Measurements from ENCODE around the gene DNMT3A.

DNMT3A gene

DNA sequence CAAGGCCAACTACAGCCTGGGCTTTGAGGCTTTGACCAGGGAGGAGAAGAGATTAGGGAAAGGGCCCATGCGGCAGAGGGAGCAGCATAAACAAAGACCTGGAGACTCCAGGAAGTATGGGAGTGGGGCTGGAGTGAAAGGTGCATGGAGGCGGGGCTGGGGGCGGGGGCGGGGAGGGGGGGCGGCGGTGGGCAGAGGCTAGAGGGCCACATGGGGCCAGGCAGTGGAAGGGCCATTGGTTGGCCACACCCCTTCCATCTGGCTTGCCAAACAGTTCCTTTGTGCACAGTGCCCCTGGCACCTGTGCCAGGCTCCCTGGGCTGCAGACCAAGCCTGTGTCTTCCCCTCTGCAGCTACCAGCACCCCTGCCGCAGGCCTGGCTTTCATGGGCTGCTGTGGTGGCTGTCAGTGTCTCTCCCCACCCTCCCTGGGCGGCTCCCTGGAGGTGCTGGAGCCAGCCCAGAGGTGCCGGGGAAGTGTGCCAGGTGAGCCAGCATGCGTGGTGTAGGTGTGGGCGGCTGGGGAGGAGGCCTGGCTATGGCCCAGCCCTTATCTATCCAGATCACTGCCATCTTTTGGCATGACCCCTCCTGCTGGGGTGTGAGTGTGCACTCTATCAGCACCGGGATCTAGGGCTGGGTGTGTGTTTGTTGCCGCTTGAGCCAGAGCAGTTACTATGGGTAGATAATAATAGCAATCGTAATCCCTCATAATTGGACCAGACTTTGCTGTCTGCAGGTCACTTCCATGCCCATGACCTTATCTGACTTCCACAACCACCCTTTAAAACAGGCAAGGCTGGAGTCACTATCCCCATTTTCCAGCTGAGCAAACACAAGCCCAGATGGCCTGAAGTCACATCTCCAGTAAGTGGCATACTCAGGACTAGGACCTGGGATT is 30.5 kb downstream of the DNMT3A start:
- peak overlapping the region; percentile 47 for H3K14ac ChIP-seq (ENCODE audit: low read length)
- peak overlapping the region; percentile 84 for H3K18ac ChIP-seq (ENCODE audit: low read length)
- H3K36me3 ChIP-seq (replicated peaks in 1 of 2; ENCODE audit: control insufficient read depth in 2 of 2, insufficient read depth in 2 of 2, low read length in 2 of 2): no peaks in the 10 kb centered on the region
- H3K79me1 ChIP-seq (ENCODE audit: low read depth, low read length): peaks cover 2% of the 10 kb centered on the region
- H3K4ac ChIP-seq (ENCODE audit: low read length): no peak overlapping the region
- H2AK5ac ChIP-seq (ENCODE audit: low read depth, low read length): peak overlapping the region; percentile 93
- no peaks in the 10 kb centered on the region for H3K27me3 ChIP-seq (ENCODE audit: control insufficient read depth in 3 of 3, insufficient read depth in 3 of 3, low read depth in 1 of 3, low read length in 3 of 3)
- no peak overlapping the region for H3K4me3 ChIP-seq (ENCODE audit: low read length in 2 of 2)
- peak overlapping the region; percentile 24 for H2AFZ ChIP-seq (ENCODE audit: low read length)
- no peak overlapping the region for H4K8ac ChIP-seq (ENCODE audit: low read depth, low read length)
- peak overlapping the region; percentile 68 for H2BK5ac ChIP-seq (ENCODE audit: low read length)
- H2BK120ac ChIP-seq (ENCODE audit: low read depth, low read length): no peak overlapping the region
- no peak overlapping the region for H3K9ac ChIP-seq (ENCODE audit: low read depth, low read length, poor library complexity)
- H3K23ac ChIP-seq (ENCODE audit: low read depth, low read length, poor library complexity): peak overlapping the region; percentile 92
- WGBS, 2 donors (ENCODE audit: extremely low coverage in 2 of 2, insufficient read length in 2 of 2, insufficient replicate concordance in 1 of 2): no CpG with 5 or more reads among the region's 14 CpGs
- H2BK15ac ChIP-seq (ENCODE audit: low read length): peak overlapping the region; percentile 90
- peaks cover 21 to 38% of the 10 kb centered on the region in 2 donors for H3K4me1 ChIP-seq (ENCODE audit: control insufficient read depth in 2 of 2, insufficient read depth in 1 of 2, low read depth in 1 of 2, low read length in 2 of 2)
- peak overlapping the region; percentile 85 for H2BK12ac ChIP-seq (ENCODE audit: low read length)
- no peak for DNase-seq (ENCODE audit: low spot score)
- no peak overlapping the region for H3K27ac ChIP-seq (replicated peaks; ENCODE audit: low read length)
- no peaks in the 10 kb centered on the region for H3K9me3 ChIP-seq (replicated peaks in 1 of 2; ENCODE audit: control insufficient read depth in 2 of 2, insufficient read depth in 1 of 2, low read depth in 1 of 2, low read length in 2 of 2)
- no peak overlapping the region for H3K4me2 ChIP-seq (ENCODE audit: insufficient read depth, low read length, poor library complexity, severe bottlenecking)
- peak overlapping the region; percentile 89 for H4K91ac ChIP-seq (ENCODE audit: low read depth, low read length, poor library complexity)

DNA sequence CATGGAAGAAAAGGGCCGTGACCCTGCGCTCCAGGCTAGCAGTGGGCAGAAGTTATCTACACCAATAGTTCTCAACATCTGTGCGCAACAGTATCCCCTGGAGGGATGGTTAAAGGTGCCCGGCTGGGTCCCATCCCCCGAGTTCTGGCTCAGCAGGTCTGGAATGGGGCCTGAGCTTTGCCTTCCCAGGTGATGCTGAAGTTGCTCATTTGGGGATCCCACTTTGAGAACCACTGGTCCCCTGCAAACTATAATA is 31.1 kb downstream of the DNMT3A start:
- Histone ChIP-seq H3K36me3 (replicated peaks in 1 of 2; ENCODE audit: control insufficient read depth in 2 of 2, insufficient read depth in 2 of 2, low read length in 2 of 2) (no peaks in the 10 kb centered on the region), H2AFZ (ENCODE audit: low read length) (peak overlapping the region; percentile 24), H3K9ac (ENCODE audit: low read depth, low read length, poor library complexity) (no peak overlapping the region), H3K79me1 (ENCODE audit: low read depth, low read length) (peaks cover 2% of the 10 kb centered on the region), H3K4me3 (ENCODE audit: low read length in 2 of 2) (no peak overlapping the region), H3K4ac (ENCODE audit: low read length) (no peak overlapping the region), H3K23ac (ENCODE audit: low read depth, low read length, poor library complexity) (no peak overlapping the region), H2BK12ac (ENCODE audit: low read length) (no peak overlapping the region), H3K27ac (replicated peaks; ENCODE audit: low read length) (no peak overlapping the region), H4K91ac (ENCODE audit: low read depth, low read length, poor library complexity) (no peak overlapping the region), H3K4me1 (ENCODE audit: control insufficient read depth in 2 of 2, insufficient read depth in 1 of 2, low read depth in 1 of 2, low read length in 2 of 2) (peaks cover 21 to 38% of the 10 kb centered on the region in 2 donors), H2BK15ac (ENCODE audit: low read length) (no peak overlapping the region), H4K8ac (ENCODE audit: low read depth, low read length) (no peak overlapping the region), H3K14ac (ENCODE audit: low read length) (no peak overlapping the region), H3K9me3 (replicated peaks in 1 of 2; ENCODE audit: control insufficient read depth in 2 of 2, insufficient read depth in 1 of 2, low read depth in 1 of 2, low read length in 2 of 2) (no peaks in the 10 kb centered on the region), H3K4me2 (ENCODE audit: insufficient read depth, low read length, poor library complexity, severe bottlenecking) (no peak overlapping the region), H3K27me3 (ENCODE audit: control insufficient read depth in 3 of 3, insufficient read depth in 3 of 3, low read depth in 1 of 3, low read length in 3 of 3) (no peaks in the 10 kb centered on the region), H3K18ac (ENCODE audit: low read length) (peak overlapping the region; percentile 68), H2BK5ac (ENCODE audit: low read length) (no peak overlapping the region), H2AK5ac (ENCODE audit: low read depth, low read length) (no peak overlapping the region), H2BK120ac (ENCODE audit: low read depth, low read length) (no peak overlapping the region)
- no CpG with 5 or more reads among the region's 5 CpGs for WGBS, 2 donors (ENCODE audit: extremely low coverage in 2 of 2, insufficient read length in 2 of 2, insufficient replicate concordance in 1 of 2)
- no peak for DNase-seq (ENCODE audit: low spot score)

DNA sequence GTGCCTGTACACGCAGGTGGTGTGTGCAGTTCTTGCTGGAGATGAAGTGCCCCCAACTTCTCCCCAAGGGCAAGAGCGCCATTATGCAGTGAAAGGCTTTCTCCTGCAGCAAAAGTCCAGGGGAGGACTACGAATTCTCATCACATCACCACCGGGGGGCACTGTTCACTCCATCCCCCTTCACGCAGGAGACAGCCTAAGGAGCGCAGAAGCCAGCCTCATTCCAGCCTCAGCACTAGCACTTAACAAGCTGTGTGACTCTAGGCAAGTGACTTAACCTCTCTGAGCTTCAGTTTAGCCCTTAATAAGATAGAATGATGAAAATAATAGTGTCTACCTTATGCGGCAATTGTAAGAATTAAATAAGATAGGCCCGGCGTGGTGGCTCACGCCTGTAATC is 32.3 kb downstream of the DNMT3A start:
- H3K4me2 ChIP-seq (ENCODE audit: insufficient read depth, low read length, poor library complexity, severe bottlenecking): no peak overlapping the region
- WGBS, 2 donors (ENCODE audit: extremely low coverage in 2 of 2, insufficient read length in 2 of 2, insufficient replicate concordance in 1 of 2): no CpG with 5 or more reads among the region's 10 CpGs
- H3K27me3 ChIP-seq (ENCODE audit: control insufficient read depth in 3 of 3, insufficient read depth in 3 of 3, low read depth in 1 of 3, low read length in 3 of 3): no peaks in the 10 kb centered on the region
- H3K79me1 ChIP-seq (ENCODE audit: low read depth, low read length): peaks cover 2% of the 10 kb centered on the region
- peak overlapping the region; percentile 60 for H3K23ac ChIP-seq (ENCODE audit: low read depth, low read length, poor library complexity)
- no peak overlapping the region for H2BK5ac ChIP-seq (ENCODE audit: low read length)
- H3K27ac ChIP-seq (replicated peaks; ENCODE audit: low read length): no peak overlapping the region
- no peak overlapping the region for H4K8ac ChIP-seq (ENCODE audit: low read depth, low read length)
- peak overlapping the region; percentile 95 for H2AK5ac ChIP-seq (ENCODE audit: low read depth, low read length)
- peak overlapping the region; percentile 75 for H2BK15ac ChIP-seq (ENCODE audit: low read length)
- peaks cover 10 to 35% of the 10 kb centered on the region in 2 donors for H3K4me1 ChIP-seq (ENCODE audit: control insufficient read depth in 2 of 2, insufficient read depth in 1 of 2, low read depth in 1 of 2, low read length in 2 of 2)
- H3K36me3 ChIP-seq (replicated peaks in 1 of 2; ENCODE audit: control insufficient read depth in 2 of 2, insufficient read depth in 2 of 2, low read length in 2 of 2): no peaks in the 10 kb centered on the region
- H3K9ac ChIP-seq (ENCODE audit: low read depth, low read length, poor library complexity): no peak overlapping the region
- no peak overlapping the region for H4K91ac ChIP-seq (ENCODE audit: low read depth, low read length, poor library complexity)
- peak overlapping the region; percentile 23 for H3K14ac ChIP-seq (ENCODE audit: low read length)
- peak overlapping the region; percentile 78 for H3K18ac ChIP-seq (ENCODE audit: low read length)
- H3K4ac ChIP-seq (ENCODE audit: low read length): peak overlapping the region; percentile 17
- peak overlapping the region; percentile 33 for H2BK12ac ChIP-seq (ENCODE audit: low read length)
- H2BK120ac ChIP-seq (ENCODE audit: low read depth, low read length): no peak overlapping the region
- no peak overlapping the region for H3K4me3 ChIP-seq (ENCODE audit: low read length in 2 of 2)
- DNase-seq (ENCODE audit: low spot score): peak; percentile 44
- H2AFZ ChIP-seq (ENCODE audit: low read length): no peak overlapping the region
- H3K9me3 ChIP-seq (replicated peaks in 1 of 2; ENCODE audit: control insufficient read depth in 2 of 2, insufficient read depth in 1 of 2, low read depth in 1 of 2, low read length in 2 of 2): no peaks in the 10 kb centered on the region

DNA sequence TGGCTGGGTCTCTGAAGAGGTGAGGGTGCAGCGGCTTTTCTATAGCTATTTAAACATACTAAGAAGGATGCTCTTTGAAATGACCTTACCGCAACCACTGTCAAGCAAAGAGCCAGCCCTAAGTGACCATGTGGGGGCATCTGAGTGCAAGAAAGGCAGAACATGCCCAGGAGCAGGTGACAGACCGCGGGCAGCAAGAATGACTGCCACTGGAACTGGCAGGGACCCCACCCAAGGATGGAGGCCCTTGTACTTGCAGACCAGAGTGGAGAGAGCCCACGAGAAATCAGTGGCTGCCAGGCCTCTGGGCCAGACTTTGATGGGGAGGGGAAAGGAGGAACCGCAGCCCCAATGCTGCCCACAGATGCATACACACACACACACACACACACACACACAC is 33.1 kb downstream of the DNMT3A start:
- no peak overlapping the region for H4K91ac ChIP-seq (ENCODE audit: low read depth, low read length, poor library complexity)
- WGBS, 2 donors (ENCODE audit: extremely low coverage in 2 of 2, insufficient read length in 2 of 2, insufficient replicate concordance in 1 of 2): no CpG with 5 or more reads among the region's 6 CpGs
- no peak overlapping the region for H4K8ac ChIP-seq (ENCODE audit: low read depth, low read length)
- H2BK15ac ChIP-seq (ENCODE audit: low read length): peak overlapping the region; percentile 52
- peaks cover 13 to 36% of the 10 kb centered on the region in 2 donors for H3K4me1 ChIP-seq (ENCODE audit: control insufficient read depth in 2 of 2, insufficient read depth in 1 of 2, low read depth in 1 of 2, low read length in 2 of 2)
- no peak overlapping the region for H3K23ac ChIP-seq (ENCODE audit: low read depth, low read length, poor library complexity)
- DNase-seq (ENCODE audit: low spot score): no peak
- no peak overlapping the region for H2BK120ac ChIP-seq (ENCODE audit: low read depth, low read length)
- H3K27me3 ChIP-seq (ENCODE audit: control insufficient read depth in 3 of 3, insufficient read depth in 3 of 3, low read depth in 1 of 3, low read length in 3 of 3): no peaks in the 10 kb centered on the region
- H3K14ac ChIP-seq (ENCODE audit: low read length): no peak overlapping the region
- no peak overlapping the region for H3K9ac ChIP-seq (ENCODE audit: low read depth, low read length, poor library complexity)
- H2AK5ac ChIP-seq (ENCODE audit: low read depth, low read length): peak overlapping the region; percentile 95
- no peak overlapping the region for H2AFZ ChIP-seq (ENCODE audit: low read length)
- no peaks in the 10 kb centered on the region for H3K9me3 ChIP-seq (replicated peaks in 1 of 2; ENCODE audit: control insufficient read depth in 2 of 2, insufficient read depth in 1 of 2, low read depth in 1 of 2, low read length in 2 of 2)
- H3K4me3 ChIP-seq (ENCODE audit: low read length in 2 of 2): no peak overlapping the region
- peak overlapping the region; percentile 33 for H2BK12ac ChIP-seq (ENCODE audit: low read length)
- peaks cover 2% of the 10 kb centered on the region for H3K79me1 ChIP-seq (ENCODE audit: low read depth, low read length)
- H3K18ac ChIP-seq (ENCODE audit: low read length): peak overlapping the region; percentile 62
- H3K27ac ChIP-seq (replicated peaks; ENCODE audit: low read length): no peak overlapping the region
- peak overlapping the region; percentile 20 for H3K4ac ChIP-seq (ENCODE audit: low read length)
- no peaks in the 10 kb centered on the region for H3K36me3 ChIP-seq (replicated peaks in 1 of 2; ENCODE audit: control insufficient read depth in 2 of 2, insufficient read depth in 2 of 2, low read length in 2 of 2)
- H2BK5ac ChIP-seq (ENCODE audit: low read length): no peak overlapping the region
- H3K4me2 ChIP-seq (ENCODE audit: insufficient read depth, low read length, poor library complexity, severe bottlenecking): no peak overlapping the region

Data from neuronal stem cell (in vitro differentiated cells).